Breast epithelium (tissue), 3 donors: ENCODE data around the gene CDC45.

ENCODE experiments used
- POLR2A ChIP-seq: fragments of 450-650 bp; IDR thresholded peaks from one replicate; pipeline ENCODE4 v1.6.1; 2016; ENCODE audit warnings: antibody characterized with exemption, mild to moderate bottlenecking, moderate library complexity
- TF ChIP-seq, protein P1 (sequence below), 3 donors: fragments of 450-650 bp; IDR thresholded peaks; one replicate each; pipeline ENCODE4 v1.5.1; 2016 to 2017; ENCODE audit warnings: antibody characterized with exemption in 3 of 3, mild to moderate bottlenecking in 3 of 3, moderate library complexity in 3 of 3

DNA sequence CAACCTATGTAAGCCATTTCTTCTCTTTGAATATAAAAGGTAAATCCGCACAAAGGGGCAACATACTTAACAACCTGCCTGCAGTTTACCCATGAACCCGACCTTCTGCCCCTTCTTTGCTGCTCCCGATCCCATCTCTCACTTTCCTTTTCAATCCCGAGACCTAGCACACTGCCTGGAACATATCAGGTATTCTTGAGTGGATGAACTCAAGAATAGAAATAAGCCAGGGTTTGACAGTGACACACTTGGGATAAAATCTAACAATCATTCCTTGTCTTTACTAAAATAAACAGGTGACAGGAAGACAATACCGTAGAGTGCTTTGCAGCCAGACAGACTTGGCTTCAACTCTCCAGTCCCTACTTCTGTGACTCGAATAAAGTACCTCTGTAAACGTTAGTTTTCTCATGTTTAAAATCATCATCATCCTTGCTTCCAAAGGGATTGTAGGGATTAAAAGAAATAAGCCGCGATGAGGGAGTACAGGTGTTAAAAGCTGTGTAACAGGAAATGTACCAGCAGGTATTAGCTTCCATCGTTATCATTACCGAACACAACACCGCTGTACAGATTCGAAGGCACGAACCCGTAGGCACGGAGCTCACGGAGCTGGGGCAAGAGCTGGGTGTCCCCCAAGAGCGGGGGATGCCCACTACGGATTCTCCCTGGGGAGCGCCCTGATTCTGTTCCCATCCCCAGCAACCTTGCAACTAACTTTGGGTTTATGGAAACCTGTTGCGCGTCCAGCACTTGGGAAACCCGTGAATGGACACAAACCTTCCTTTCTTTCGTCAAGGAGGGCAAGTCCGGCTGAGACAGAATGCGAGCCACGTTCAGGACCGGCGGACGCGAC, 1.4 kb upstream of the CDC45 start:
- TF ChIP-seq, protein P1, sequence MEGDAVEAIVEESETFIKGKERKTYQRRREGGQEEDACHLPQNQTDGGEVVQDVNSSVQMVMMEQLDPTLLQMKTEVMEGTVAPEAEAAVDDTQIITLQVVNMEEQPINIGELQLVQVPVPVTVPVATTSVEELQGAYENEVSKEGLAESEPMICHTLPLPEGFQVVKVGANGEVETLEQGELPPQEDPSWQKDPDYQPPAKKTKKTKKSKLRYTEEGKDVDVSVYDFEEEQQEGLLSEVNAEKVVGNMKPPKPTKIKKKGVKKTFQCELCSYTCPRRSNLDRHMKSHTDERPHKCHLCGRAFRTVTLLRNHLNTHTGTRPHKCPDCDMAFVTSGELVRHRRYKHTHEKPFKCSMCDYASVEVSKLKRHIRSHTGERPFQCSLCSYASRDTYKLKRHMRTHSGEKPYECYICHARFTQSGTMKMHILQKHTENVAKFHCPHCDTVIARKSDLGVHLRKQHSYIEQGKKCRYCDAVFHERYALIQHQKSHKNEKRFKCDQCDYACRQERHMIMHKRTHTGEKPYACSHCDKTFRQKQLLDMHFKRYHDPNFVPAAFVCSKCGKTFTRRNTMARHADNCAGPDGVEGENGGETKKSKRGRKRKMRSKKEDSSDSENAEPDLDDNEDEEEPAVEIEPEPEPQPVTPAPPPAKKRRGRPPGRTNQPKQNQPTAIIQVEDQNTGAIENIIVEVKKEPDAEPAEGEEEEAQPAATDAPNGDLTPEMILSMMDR (IDR thresholded peaks at IDR 0.05), result no peak
- TF ChIP-seq POLR2A, result no peak
